ENCODE results near the gene SERPINI2. TPM values are rescaled to one million over a fixed set of nuclear protein-coding genes. Genes with fewer than 3 reads are reported as not detected.

SERPINI2 gene
- polyA plus RNA-seq, 1 experiment, result not detected

DNA sequence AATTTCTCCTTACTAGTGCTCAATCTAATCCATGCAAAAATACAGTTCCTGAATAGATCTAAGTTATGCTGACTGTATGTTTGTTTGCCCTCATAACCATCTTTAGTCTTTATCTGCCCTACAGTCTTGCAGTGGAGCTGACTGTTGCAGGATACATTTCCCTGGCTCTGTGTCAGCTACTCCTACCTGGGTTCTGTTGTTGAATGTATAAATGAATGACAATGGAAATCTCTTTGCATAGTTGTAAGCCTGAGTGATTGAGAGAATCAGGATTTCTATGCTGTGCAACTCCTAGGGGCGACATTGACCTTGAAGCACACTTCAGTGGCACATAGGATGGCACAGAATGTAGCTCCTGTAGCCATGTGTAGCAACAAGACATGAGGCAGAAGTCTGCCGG, 77.8 kb downstream of the SERPINI2 start:
- ChIA-PET CTCF (no interaction called here), POLR2A (no interaction called here)
- Histone ChIP-seq H3K4me3 (ENCODE audit: low read depth, low read length) (no peak overlapping the region), H3K27me3 (ENCODE audit: control insufficient read depth, insufficient read depth, low read length) (no peaks in the 10 kb centered on the region), H3K36me3 (ENCODE audit: control insufficient read depth, insufficient read depth, low read length) (no peaks in the 10 kb centered on the region)
- TF ChIP-seq, protein P1, sequence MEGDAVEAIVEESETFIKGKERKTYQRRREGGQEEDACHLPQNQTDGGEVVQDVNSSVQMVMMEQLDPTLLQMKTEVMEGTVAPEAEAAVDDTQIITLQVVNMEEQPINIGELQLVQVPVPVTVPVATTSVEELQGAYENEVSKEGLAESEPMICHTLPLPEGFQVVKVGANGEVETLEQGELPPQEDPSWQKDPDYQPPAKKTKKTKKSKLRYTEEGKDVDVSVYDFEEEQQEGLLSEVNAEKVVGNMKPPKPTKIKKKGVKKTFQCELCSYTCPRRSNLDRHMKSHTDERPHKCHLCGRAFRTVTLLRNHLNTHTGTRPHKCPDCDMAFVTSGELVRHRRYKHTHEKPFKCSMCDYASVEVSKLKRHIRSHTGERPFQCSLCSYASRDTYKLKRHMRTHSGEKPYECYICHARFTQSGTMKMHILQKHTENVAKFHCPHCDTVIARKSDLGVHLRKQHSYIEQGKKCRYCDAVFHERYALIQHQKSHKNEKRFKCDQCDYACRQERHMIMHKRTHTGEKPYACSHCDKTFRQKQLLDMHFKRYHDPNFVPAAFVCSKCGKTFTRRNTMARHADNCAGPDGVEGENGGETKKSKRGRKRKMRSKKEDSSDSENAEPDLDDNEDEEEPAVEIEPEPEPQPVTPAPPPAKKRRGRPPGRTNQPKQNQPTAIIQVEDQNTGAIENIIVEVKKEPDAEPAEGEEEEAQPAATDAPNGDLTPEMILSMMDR (IDR thresholded peaks at IDR 0.05; ENCODE audit: insufficient read depth, low read depth, low read length), result no peak
- no peak for DNase-seq (ENCODE audit: low read depth)

- ChIA-PET POLR2A (no interaction called here), CTCF (interaction anchor here (4.4 kb wide), 1 partner anchor 13 kb away, joined by 19 read pairs; the partner anchor contains the start of gene ZBBX)
- TF ChIP-seq, protein P1 (IDR thresholded peaks at IDR 0.05; ENCODE audit: insufficient read depth, low read depth, low read length), result no peak
Observed at GRCh38 chr3:167394003-167394402, 79.8 kb downstream of the SERPINI2 start.

More at GRCh38 chr3:167394003-167394402, 79.8 kb downstream of the SERPINI2 start:
- H3K4me3 ChIP-seq (ENCODE audit: low read depth, low read length), result no peak overlapping the region
- H3K27me3 ChIP-seq (ENCODE audit: control insufficient read depth, insufficient read depth, low read length), result no peaks in the 10 kb centered on the region
- H3K36me3 ChIP-seq (ENCODE audit: control insufficient read depth, insufficient read depth, low read length), result no peaks in the 10 kb centered on the region
- DNase-seq (ENCODE audit: low read depth), result no peak

Other genes with a start within 250 kb of the SERPINI2 start
- not detected in 2 replicates for gene ZBBX, start 93.7 kb downstream of the SERPINI2 start, polyA plus RNA-seq (2011; rRNA removed)
- not detected in 2 replicates for gene WDR49, start 179.9 kb upstream of the SERPINI2 start, polyA plus RNA-seq (2011; rRNA removed)

Data from BJ (cell line).